ENCODE measurements around the gene NR2C1. TPM values are rescaled to one million over a fixed set of nuclear protein-coding genes. Genes with fewer than 3 reads are reported as not detected.

NR2C1 gene
- 10 to 100 TPM; 36.0 to 41.6 TPM for total RNA-seq

DNA sequence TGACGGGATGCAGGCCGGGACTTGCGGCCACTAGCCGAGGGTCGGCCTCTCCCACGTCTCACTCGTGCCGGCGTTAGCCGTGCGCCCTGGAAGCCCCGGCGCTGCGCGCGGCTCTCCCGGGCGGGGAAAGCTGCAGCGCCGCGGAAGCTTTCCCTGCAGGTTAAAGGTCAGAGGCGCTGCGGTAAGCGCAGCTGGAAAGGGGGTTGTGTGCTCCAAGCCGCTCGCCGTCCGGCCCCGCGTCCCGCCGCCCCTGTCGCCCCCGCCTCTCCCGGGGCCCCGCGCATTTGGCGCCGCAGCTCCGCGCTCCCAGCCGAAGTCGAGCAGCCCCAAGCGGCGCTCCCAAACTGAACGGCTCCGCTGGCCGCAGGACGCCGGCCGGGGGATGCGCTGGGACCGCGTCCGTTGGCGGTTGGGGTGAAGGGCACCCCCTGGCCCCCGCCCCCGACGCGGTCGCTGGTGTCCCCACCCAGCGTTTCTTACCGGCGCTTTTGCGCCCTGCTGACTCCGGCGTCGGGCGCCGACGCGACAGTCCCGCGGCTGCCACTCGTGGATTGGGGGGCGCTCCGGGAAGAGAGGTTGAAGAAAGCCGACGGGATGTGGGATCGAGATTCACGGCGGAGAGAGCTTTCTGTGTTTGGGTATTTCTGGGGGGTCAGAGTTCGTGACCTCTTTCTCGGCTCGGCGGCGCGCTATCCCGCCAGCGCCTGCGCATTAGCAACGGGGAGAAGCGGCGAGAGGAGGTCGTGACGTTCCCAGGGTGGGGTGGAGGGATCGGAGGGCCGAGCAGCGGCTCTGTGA is at the start of gene NR2C1:
TSS of gene NR2C1 (minus strand) at position 719 of the 798 bp plus-strand sequence. CDS start 6,234 bp downstream, outside the sequence.
- H3K36me3 Mint-ChIP-seq (ENCODE audit: low read depth) = peaks cover 8% of the 10 kb centered on the region
- CTCF ChIA-PET = interaction anchor here (0.6 to 3.3 kb wide), 28 partner anchors 9 to 869 kb away, joined by 3 to 26 read pairs (median 4); partner anchors contain the start of genes AMDHD1, CCDC38, CEP83 and FGD6
- peaks cover 12% of the 10 kb centered on the region for H3K4me1 Mint-ChIP-seq
- H3K9me3 Mint-ChIP-seq = no peaks in the 10 kb centered on the region
- no peaks in the 10 kb centered on the region for H3K27me3 Mint-ChIP-seq
- H3K27ac Mint-ChIP-seq = peak within 1 kb of the TSS; percentile 71
- POLR2A ChIA-PET = interaction anchor here (0.6 to 3.9 kb wide), 15 partner anchors 11 to 902 kb away, joined by 3 to 37 read pairs (median 4); partner anchors contain the start of genes FGD6, METAP2, NDUFA12 and VEZT
- peak; percentile 94 for DNase-seq
- peak within 1 kb of the TSS; percentile 82 for H3K4me3 Mint-ChIP-seq

DNA sequence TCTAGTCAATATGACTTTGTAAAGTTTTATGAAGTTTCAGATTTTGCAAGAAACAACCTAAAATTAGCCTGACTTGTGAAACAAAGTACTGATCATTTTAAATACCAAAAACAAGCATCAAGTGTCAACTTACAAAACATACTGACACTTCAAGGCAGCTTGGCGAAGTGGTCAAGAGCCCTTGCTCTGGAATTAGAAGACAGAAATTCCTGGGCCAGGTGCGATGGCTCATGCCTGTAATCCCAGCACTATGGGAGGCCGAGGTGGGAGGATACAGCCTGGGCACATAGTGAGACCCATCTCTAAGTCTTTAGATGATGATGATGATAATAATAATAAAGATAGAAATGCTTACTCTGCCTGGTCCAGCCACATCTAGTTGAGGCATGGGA is 45.4 kb upstream of the NR2C1 start:
- Mint-ChIP-seq H3K9me3 (no peaks in the 10 kb centered on the region), H3K4me3 (no peak overlapping the region), H3K27ac (no peak overlapping the region), H3K4me1 (peaks cover 12% of the 10 kb centered on the region), H3K36me3 (ENCODE audit: low read depth) (no peaks in the 10 kb centered on the region), H3K27me3 (no peaks in the 10 kb centered on the region)
- ChIA-PET POLR2A (interaction anchor here (1.2 kb wide), 1 partner anchor 416 kb away, joined by 3 read pairs; no protein-coding TSS in a partner anchor), CTCF (interaction anchor here (1.1 to 1.3 kb wide), 3 partner anchors 99 to 416 kb away, joined by 3 to 6 read pairs (median 3); partner anchors contain the start of genes FGD6, METAP2 and VEZT)
- DNase-seq = no peak

DNA sequence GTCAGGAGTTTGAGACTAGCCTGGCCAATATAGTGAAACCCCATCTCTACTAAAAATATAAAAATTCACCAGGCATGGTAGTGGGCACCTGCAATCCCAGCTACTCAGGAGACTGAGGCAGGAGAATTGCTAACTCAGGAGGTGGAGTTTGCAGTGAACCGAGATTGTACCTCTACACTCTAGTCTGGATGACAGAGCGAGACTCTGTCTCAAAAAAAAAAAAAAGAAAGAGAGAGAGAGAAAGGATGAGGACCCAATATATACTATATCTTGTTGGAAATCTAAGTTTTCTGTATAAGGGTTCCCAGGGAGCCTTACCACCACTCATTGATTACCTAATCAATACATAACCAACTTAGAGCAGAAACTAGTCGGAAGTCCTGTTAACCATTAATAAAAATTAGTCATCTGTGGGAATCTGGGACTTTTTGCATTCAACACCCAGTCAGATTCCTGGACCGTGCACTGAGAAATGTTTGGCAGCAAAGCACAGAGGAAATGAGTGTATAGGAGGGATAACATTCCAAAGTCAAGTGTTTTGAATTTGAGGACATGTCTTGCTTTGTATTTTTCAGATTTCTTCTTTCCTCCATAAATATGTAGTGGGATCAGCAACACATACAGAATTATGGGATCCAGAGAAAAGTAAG is 44.8 kb upstream of the NR2C1 start:
- H3K27ac Mint-ChIP-seq = no peak overlapping the region
- no peaks in the 10 kb centered on the region for H3K27me3 Mint-ChIP-seq
- H3K9me3 Mint-ChIP-seq = no peaks in the 10 kb centered on the region
- no peak overlapping the region for H3K4me3 Mint-ChIP-seq
- POLR2A ChIA-PET = no interaction called here
- CTCF ChIA-PET = interaction anchor here (1.1 to 3.2 kb wide), 4 partner anchors 12 to 415 kb away, joined by 3 to 70 read pairs (median 4); no protein-coding TSS in a partner anchor
- no peak for DNase-seq
- H3K4me1 Mint-ChIP-seq = peaks cover 12% of the 10 kb centered on the region
- no peaks in the 10 kb centered on the region for H3K36me3 Mint-ChIP-seq (ENCODE audit: low read depth)

DNA sequence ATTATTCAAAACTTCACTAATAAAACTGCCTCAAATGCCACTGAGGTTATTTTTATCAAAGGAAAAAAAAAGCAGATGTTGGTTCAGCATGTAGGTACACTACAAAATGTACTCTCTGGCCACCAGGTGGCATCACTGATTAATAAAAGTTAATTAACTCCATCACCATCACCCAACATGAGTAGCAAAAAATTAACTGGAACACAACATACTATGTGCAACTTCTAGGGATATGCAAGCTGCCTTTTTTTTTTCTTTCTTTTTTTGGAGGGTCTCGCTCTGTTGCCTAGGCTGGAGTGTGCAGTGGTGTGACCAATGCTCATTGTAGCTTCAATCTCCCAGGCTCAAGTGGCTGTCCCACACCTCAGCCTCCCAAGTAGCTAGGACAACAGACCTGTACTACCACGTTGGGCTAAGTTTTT is 43.8 kb upstream of the NR2C1 start:
- DNase-seq = peak; percentile 57
- no peak overlapping the region for H3K4me3 Mint-ChIP-seq
- H3K27me3 Mint-ChIP-seq = no peaks in the 10 kb centered on the region
- H3K9me3 Mint-ChIP-seq = no peaks in the 10 kb centered on the region
- H3K27ac Mint-ChIP-seq = no peak overlapping the region
- CTCF ChIA-PET = interaction anchor here (0.6 to 3.3 kb wide), 9 partner anchors 11 to 881 kb away, joined by 3 to 70 read pairs (median 4); partner anchors contain the start of genes FGD6 and VEZT
- peaks cover 12% of the 10 kb centered on the region for H3K4me1 Mint-ChIP-seq
- POLR2A ChIA-PET = interaction anchor here (1.0 kb wide), 1 partner anchor 357 kb away, joined by 3 read pairs; the partner anchor contains the start of gene METAP2
- no peaks in the 10 kb centered on the region for H3K36me3 Mint-ChIP-seq (ENCODE audit: low read depth)

DNA sequence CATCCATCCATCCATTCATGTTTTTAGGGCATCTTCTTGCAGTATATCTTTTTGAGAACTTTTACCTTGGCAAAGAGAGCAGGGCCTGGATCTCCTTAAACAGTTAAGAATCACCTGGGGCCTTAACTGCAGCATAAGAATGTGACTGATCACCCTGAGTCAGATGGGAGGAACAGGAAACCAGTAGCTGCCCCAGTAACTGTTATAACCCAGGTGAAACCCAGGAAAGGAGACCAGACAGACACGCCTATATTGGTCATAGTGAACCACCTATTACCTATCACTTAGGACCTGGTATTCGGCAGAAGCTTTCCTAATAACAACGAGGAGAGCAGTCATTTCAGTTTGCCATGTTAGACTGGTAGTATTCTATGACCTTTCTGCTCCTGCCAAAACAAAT is 43.4 kb upstream of the NR2C1 start:
- DNase-seq = no peak
- Mint-ChIP-seq H3K4me1 (peaks cover 12% of the 10 kb centered on the region), H3K9me3 (no peaks in the 10 kb centered on the region), H3K27me3 (no peaks in the 10 kb centered on the region), H3K4me3 (no peak overlapping the region), H3K27ac (peak overlapping the region; percentile 56), H3K36me3 (ENCODE audit: low read depth) (no peaks in the 10 kb centered on the region)
- POLR2A ChIA-PET = interaction anchor here (0.9 to 1.0 kb wide), 2 partner anchors 357 to 418 kb away, joined by 3 to 4 read pairs; partner anchors contain the start of gene METAP2
- CTCF ChIA-PET = interaction anchor here (1.0 to 3.3 kb wide), 7 partner anchors 11 to 882 kb away, joined by 3 to 70 read pairs (median 6); partner anchors contain the start of genes FGD6 and VEZT

DNA sequence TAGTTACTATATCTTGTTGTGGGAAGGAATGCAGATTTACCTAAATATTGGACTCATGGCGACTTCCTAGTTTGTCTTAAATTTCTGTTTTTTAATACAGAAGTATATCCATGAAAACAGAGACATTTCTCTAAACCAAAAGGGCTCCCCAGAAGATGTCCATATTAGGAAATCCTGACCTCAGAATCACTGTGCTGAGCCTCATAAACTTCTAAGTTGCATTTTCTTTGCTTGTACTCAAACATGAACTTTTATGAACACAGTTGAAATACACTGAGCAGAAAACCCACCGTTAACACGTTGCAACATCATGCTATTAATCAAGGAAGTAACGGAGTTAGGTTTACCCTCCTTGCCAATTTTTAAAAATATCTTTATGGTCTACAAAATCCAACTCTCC is 42.9 kb upstream of the NR2C1 start:
- Mint-ChIP-seq H3K27ac (peak overlapping the region; percentile 56), H3K9me3 (no peaks in the 10 kb centered on the region), H3K27me3 (no peaks in the 10 kb centered on the region), H3K4me1 (peaks cover 15% of the 10 kb centered on the region), H3K4me3 (no peak overlapping the region), H3K36me3 (ENCODE audit: low read depth) (no peaks in the 10 kb centered on the region)
- ChIA-PET POLR2A (interaction anchor here (0.9 kb wide), 1 partner anchor 418 kb away, joined by 4 read pairs; no protein-coding TSS in a partner anchor), CTCF (interaction anchor here (1.3 to 3.3 kb wide), 4 partner anchors 101 to 882 kb away, joined by 6 to 70 read pairs (median 8); partner anchors contain the start of genes FGD6 and VEZT)
- no peak for DNase-seq

DNA sequence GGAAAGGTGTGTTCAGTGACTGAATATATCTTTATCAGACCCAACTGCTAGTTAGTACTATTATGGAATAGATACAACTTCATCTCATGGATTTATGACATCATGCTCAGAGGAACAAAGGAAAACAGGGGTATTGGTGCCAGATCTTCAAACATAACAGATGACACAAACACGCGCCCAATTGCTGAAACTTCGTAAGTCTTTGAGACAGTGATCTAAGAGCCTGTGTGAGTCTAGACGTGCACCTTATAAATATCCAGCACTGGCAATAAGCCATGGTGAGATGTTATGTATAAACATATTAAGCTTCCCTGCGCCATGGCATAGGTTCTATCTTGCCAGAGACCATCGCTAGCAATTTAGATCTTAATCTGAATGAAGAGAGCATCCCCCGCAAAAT is 42.2 kb upstream of the NR2C1 start:
- H3K9me3 Mint-ChIP-seq = no peaks in the 10 kb centered on the region
- CTCF ChIA-PET = interaction anchor here (1.5 to 3.3 kb wide), 3 partner anchors 11 to 423 kb away, joined by 5 to 70 read pairs (median 9); no protein-coding TSS in a partner anchor
- POLR2A ChIA-PET = interaction anchor here (0.9 kb wide), 1 partner anchor 419 kb away, joined by 4 read pairs; no protein-coding TSS in a partner anchor

DNA sequence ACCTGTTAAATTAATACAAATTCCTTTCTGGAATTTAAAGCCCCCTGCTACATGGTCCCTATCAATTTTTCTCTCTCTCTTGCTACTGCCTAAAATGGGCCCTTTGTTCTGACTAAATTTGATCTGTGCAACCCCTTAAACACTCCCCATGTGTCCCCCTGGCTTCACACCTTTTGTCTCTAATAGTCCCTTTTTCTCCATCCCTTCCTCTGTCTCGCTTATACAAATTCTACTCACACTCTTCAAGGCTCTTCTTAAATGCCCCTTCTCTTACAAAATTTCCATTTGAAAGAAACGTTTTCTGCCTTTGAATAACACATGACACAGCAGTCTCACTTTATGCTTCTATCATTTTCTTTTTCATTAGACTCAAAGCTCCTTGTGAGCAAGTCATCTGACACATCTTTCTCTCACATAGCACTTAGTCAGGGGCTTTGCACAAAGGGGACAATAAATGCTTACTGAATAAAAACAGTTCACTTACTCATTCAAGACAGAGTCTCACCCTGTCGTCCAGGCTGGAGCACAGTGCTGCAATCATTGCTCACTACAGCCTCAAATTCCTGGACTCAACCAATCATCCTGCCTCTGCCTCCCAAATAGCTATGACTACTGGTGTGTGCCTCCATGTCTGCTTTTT is 41.5 kb upstream of the NR2C1 start:
- no peak overlapping the region for H3K4me3 Mint-ChIP-seq
- no peaks in the 10 kb centered on the region for H3K27me3 Mint-ChIP-seq
- no peaks in the 10 kb centered on the region for H3K9me3 Mint-ChIP-seq
- no peak overlapping the region for H3K27ac Mint-ChIP-seq
- no peak for DNase-seq
- H3K4me1 Mint-ChIP-seq = peaks cover 17% of the 10 kb centered on the region
- ChIA-PET CTCF (interaction anchor here (1.5 to 3.3 kb wide), 3 partner anchors 11 to 424 kb away, joined by 5 to 70 read pairs (median 9); no protein-coding TSS in a partner anchor), POLR2A (no interaction called here)
- no peaks in the 10 kb centered on the region for H3K36me3 Mint-ChIP-seq (ENCODE audit: low read depth)

More for the DNA sequence above, 42.2 kb upstream of the NR2C1 start:
- Mint-ChIP-seq H3K27ac (no peak overlapping the region), H3K4me3 (no peak overlapping the region), H3K27me3 (no peaks in the 10 kb centered on the region), H3K36me3 (ENCODE audit: low read depth) (no peaks in the 10 kb centered on the region), H3K4me1 (peaks cover 17% of the 10 kb centered on the region)
- no peak for DNase-seq

DNA sequence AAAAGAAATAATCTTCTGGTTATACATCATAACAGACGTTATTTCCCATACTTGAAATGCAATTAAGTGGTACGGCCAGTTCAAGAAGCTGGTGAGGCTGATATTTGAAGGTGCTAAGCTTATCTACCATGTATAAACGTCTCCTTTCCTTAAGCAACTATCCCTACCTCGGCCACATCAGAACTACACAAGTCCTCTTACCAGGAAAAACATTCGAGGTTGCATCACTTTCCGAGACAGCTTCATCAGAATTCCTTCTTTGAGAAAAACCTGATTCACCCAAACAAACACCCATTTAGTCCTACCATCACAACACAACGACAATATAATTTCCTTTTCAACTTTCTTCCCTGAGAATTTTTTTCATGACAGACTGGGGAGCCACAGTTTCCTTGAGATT is 33.9 kb upstream of the NR2C1 start:
- no peak overlapping the region for H3K27ac Mint-ChIP-seq
- H3K9me3 Mint-ChIP-seq = no peaks in the 10 kb centered on the region
- DNase-seq = no peak
- ChIA-PET POLR2A (no interaction called here), CTCF (interaction anchor here (1.0 to 2.2 kb wide), 2 partner anchors 22 to 428 kb away, joined by 3 to 5 read pairs; no protein-coding TSS in a partner anchor)
- H3K27me3 Mint-ChIP-seq = no peaks in the 10 kb centered on the region
- no peak overlapping the region for H3K4me3 Mint-ChIP-seq
- no peaks in the 10 kb centered on the region for H3K36me3 Mint-ChIP-seq (ENCODE audit: low read depth)
- peaks cover 28% of the 10 kb centered on the region for H3K4me1 Mint-ChIP-seq

DNA sequence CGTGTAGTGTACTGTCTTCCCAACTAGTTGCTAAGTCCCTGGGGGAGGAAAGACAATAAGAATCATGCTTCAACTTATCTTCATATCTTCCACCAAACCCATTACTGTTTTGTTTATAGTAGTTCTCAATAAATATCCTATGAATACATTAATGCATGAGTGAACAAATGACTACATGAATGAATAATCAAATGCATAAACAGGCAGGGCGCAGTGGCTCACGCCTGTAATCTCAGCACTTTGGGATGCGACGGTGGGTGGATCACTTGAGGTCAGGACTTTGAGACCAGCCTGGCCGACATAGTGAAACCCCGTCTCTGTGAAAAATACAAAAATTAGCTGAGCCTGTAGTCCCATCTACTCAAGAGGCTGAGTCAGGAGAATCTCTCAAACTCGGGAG is 32.1 kb upstream of the NR2C1 start:
- peaks cover 23% of the 10 kb centered on the region for H3K4me1 Mint-ChIP-seq
- H3K9me3 Mint-ChIP-seq = no peaks in the 10 kb centered on the region
- H3K27me3 Mint-ChIP-seq = no peaks in the 10 kb centered on the region
- DNase-seq = no peak
- no peaks in the 10 kb centered on the region for H3K36me3 Mint-ChIP-seq (ENCODE audit: low read depth)
- H3K27ac Mint-ChIP-seq = no peak overlapping the region
- CTCF ChIA-PET = interaction anchor here (1.5 to 2.2 kb wide), 2 partner anchors 12 to 430 kb away, joined by 4 to 5 read pairs; no protein-coding TSS in a partner anchor
- no peak overlapping the region for H3K4me3 Mint-ChIP-seq
- POLR2A ChIA-PET = no interaction called here

DNA sequence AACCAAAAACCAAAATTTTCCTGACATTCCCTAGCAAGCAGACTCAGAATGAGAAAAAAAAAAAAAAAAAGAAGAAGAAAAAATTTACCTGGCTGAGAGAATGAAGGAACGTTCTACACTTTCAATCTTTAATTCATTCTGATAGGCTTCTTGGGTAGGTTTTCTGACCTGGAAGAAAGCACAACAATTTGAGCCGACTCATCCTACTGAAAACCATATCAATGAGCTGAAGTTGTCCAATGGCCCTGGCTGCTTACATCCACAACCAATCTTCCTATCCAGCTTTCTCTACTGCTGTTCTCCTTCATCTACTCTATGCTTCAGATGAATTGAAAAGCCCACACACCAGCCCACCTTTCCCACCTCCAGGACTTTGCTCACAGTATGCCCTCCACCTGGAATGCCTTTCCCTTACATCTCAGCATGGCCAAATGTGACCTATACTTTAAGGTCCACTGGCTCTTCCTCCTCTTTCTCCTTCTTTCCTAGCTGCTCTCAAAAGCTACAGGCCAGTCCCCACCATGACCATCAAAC is 31.6 kb upstream of the NR2C1 start:
- Mint-ChIP-seq H3K9me3 (no peaks in the 10 kb centered on the region), H3K4me3 (no peak overlapping the region), H3K27ac (no peak overlapping the region), H3K4me1 (peaks cover 23% of the 10 kb centered on the region), H3K27me3 (no peaks in the 10 kb centered on the region), H3K36me3 (ENCODE audit: low read depth) (no peaks in the 10 kb centered on the region)
- POLR2A ChIA-PET = no interaction called here
- CTCF ChIA-PET = interaction anchor here (1.5 to 2.2 kb wide), 2 partner anchors 13 to 430 kb away, joined by 4 to 5 read pairs; no protein-coding TSS in a partner anchor
- no peak for DNase-seq
